Measurements from ENCODE around the gene ANKRD63. TPM values are rescaled to one million over a fixed set of nuclear protein-coding genes. Genes with fewer than 3 reads are reported as not detected.

Gene ANKRD63
- total RNA-seq, 1 donor = not detected

GRCh38 chr15:40269604-40270003 lies 13.3 kb downstream of the ANKRD63 start:
- Histone ChIP-seq H3K4me3 (ENCODE audit: insufficient read depth, low read length) (no peak overlapping the region), H3K4me2 (ENCODE audit: insufficient read depth, low read length) (no peak overlapping the region), H3K4me1 (ENCODE audit: insufficient read depth, low read length) (peaks cover 10% of the 10 kb centered on the region), H3K27ac (ENCODE audit: low read depth, low read length) (no peak overlapping the region), H2AFZ (ENCODE audit: low read length) (no peak overlapping the region), H3K9me3 (ENCODE audit: low read depth, low read length) (no peaks in the 10 kb centered on the region), H4K20me1 (ENCODE audit: insufficient read depth, low read length) (no peaks in the 10 kb centered on the region), H3K27me3 (ENCODE audit: insufficient read depth, low read length) (no peaks in the 10 kb centered on the region), H3K36me3 (ENCODE audit: insufficient read depth, low read length) (no peaks in the 10 kb centered on the region), H3K79me2 (ENCODE audit: insufficient read depth, low read length) (no peaks in the 10 kb centered on the region)
- DNase-seq (ENCODE audit: insufficient read length, low spot score, missing footprints) = no peak
- TF ChIP-seq CTCF (IDR thresholded peaks at IDR 0.05; ENCODE audit: extremely low read depth, low read depth, low read length) = no peak

- Histone ChIP-seq H3K27ac (ENCODE audit: low read depth, low read length) (no peak overlapping the region), H3K4me1 (ENCODE audit: insufficient read depth, low read length) (peaks cover 16% of the 10 kb centered on the region), H3K4me2 (ENCODE audit: insufficient read depth, low read length) (no peak overlapping the region), H3K27me3 (ENCODE audit: insufficient read depth, low read length) (no peaks in the 10 kb centered on the region), H2AFZ (ENCODE audit: low read length) (no peak overlapping the region), H3K9me3 (ENCODE audit: low read depth, low read length) (no peaks in the 10 kb centered on the region), H3K36me3 (ENCODE audit: insufficient read depth, low read length) (no peaks in the 10 kb centered on the region), H3K4me3 (ENCODE audit: insufficient read depth, low read length) (no peak overlapping the region), H4K20me1 (ENCODE audit: insufficient read depth, low read length) (no peaks in the 10 kb centered on the region), H3K79me2 (ENCODE audit: insufficient read depth, low read length) (no peaks in the 10 kb centered on the region)
- no peak for TF ChIP-seq CTCF (IDR thresholded peaks at IDR 0.05; ENCODE audit: extremely low read depth, low read depth, low read length)
- no peak for DNase-seq (ENCODE audit: insufficient read length, low spot score, missing footprints)
These were observed 15.2 kb downstream of the ANKRD63 start for GRCh38 chr15:40267670-40268069.

GRCh38 chr15:40266828-40267304 lies 16.0 kb downstream of the ANKRD63 start:
- no peak overlapping the region for H3K4me2 ChIP-seq (ENCODE audit: insufficient read depth, low read length)
- no peaks in the 10 kb centered on the region for H3K36me3 ChIP-seq (ENCODE audit: insufficient read depth, low read length)
- H3K27me3 ChIP-seq (ENCODE audit: insufficient read depth, low read length) = no peaks in the 10 kb centered on the region
- H3K4me1 ChIP-seq (ENCODE audit: insufficient read depth, low read length) = peaks cover 17% of the 10 kb centered on the region
- DNase-seq (ENCODE audit: insufficient read length, low spot score, missing footprints) = peak; percentile 100
- no peak for TF ChIP-seq CTCF (IDR thresholded peaks at IDR 0.05; ENCODE audit: extremely low read depth, low read depth, low read length)
- peak overlapping the region; percentile 80 for H2AFZ ChIP-seq (ENCODE audit: low read length)
- H4K20me1 ChIP-seq (ENCODE audit: insufficient read depth, low read length) = no peaks in the 10 kb centered on the region
- peak overlapping the region; percentile 73 for H3K27ac ChIP-seq (ENCODE audit: low read depth, low read length)
- H3K79me2 ChIP-seq (ENCODE audit: insufficient read depth, low read length) = no peaks in the 10 kb centered on the region
- no peak overlapping the region for H3K4me3 ChIP-seq (ENCODE audit: insufficient read depth, low read length)
- no peaks in the 10 kb centered on the region for H3K9me3 ChIP-seq (ENCODE audit: low read depth, low read length)

- Histone ChIP-seq H4K20me1 (ENCODE audit: insufficient read depth, low read length) (no peaks in the 10 kb centered on the region), H3K27ac (ENCODE audit: low read depth, low read length) (no peak overlapping the region), H3K4me1 (ENCODE audit: insufficient read depth, low read length) (peaks cover 17% of the 10 kb centered on the region), H3K36me3 (ENCODE audit: insufficient read depth, low read length) (no peaks in the 10 kb centered on the region), H3K4me3 (ENCODE audit: insufficient read depth, low read length) (no peak overlapping the region), H3K4me2 (ENCODE audit: insufficient read depth, low read length) (no peak overlapping the region), H3K27me3 (ENCODE audit: insufficient read depth, low read length) (no peaks in the 10 kb centered on the region), H3K79me2 (ENCODE audit: insufficient read depth, low read length) (no peaks in the 10 kb centered on the region), H3K9me3 (ENCODE audit: low read depth, low read length) (no peaks in the 10 kb centered on the region), H2AFZ (ENCODE audit: low read length) (no peak overlapping the region)
- DNase-seq (ENCODE audit: insufficient read length, low spot score, missing footprints) = no peak
- TF ChIP-seq CTCF (IDR thresholded peaks at IDR 0.05; ENCODE audit: extremely low read depth, low read depth, low read length) = no peak
These were observed 17.0 kb downstream of the ANKRD63 start for GRCh38 chr15:40265875-40266274.

Data from osteoblast (primary cell).